HUES48 (cell line): ENCODE data around the gene STIM1.
"Not testable (repeated sequence)": the region's sequence is repeated elsewhere in the genome, so short reads cannot be mapped to it uniquely, and the experiment has no call there.

Source experiments
- H3K27ac ChIP-seq: one replicate; pipeline ENCODE4 v1.7.0; 2013; ENCODE audit warnings: low read depth, low read length, inconsistent platforms
- H3K27me3 ChIP-seq: 2 replicates; pipeline ENCODE4 v1.6.1; 2013; ENCODE audit warnings: mild to moderate bottlenecking, low read length; ENCODE audit not compliant: control insufficient read depth, insufficient read depth
- H3K36me3 ChIP-seq: 2 replicates; pipeline ENCODE4 v1.6.1; 2013; ENCODE audit warnings: low read length; ENCODE audit not compliant: control insufficient read depth, insufficient read depth
- H3K4me1 ChIP-seq: 2 replicates; pipeline ENCODE4 v1.6.1; 2013; ENCODE audit warnings: mild to moderate bottlenecking, low read length; ENCODE audit not compliant: control insufficient read depth, insufficient read depth
- H3K4me3 ChIP-seq: 2 replicates; pipeline ENCODE4 v1.5.1; 2013; ENCODE audit warnings: mild to moderate bottlenecking, low read depth, low read length
- H3K9ac ChIP-seq: 2 replicates; pipeline ENCODE4 v1.6.1; 2013; ENCODE audit warnings: mild to moderate bottlenecking, low read depth, low read length, moderate library complexity
- H3K9me3 ChIP-seq: 2 replicates; pipeline ENCODE4 v1.6.1; 2013; ENCODE audit warnings: low read length; ENCODE audit not compliant: control insufficient read depth, insufficient read depth

The STIM1 gene

GRCh38 chr11:4006946-4007680 is 151.6 kb downstream of the STIM1 start:
- Histone ChIP-seq H3K4me3 (no peak overlapping the region), H3K4me1 (no peaks in the 10 kb centered on the region), H3K27me3 (no peaks in the 10 kb centered on the region), H3K9ac (no peak overlapping the region), H3K27ac (no peak overlapping the region), H3K36me3 (no peaks in the 10 kb centered on the region), H3K9me3 (no peaks in the 10 kb centered on the region)

DNA sequence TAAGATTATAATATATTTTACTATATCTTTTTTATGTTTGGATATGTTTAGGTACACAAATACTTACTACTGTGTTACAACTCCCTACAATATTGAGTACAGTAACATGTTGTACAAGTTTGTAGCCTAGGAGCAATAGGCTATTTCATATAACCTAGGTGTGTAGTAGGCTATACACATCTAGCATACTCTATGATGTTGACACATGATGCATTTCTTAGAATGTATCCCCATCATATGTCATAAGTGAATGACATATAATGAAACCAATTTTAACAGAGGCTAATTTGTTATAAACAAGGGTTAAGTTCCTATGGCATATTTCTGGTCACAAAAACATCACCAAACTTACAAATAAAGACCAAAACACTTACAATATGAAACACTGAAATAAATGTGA is 152.7 kb downstream of the STIM1 start:
- Histone ChIP-seq H3K36me3 (no peaks in the 10 kb centered on the region), H3K27me3 (no peaks in the 10 kb centered on the region), H3K4me3 (no peak overlapping the region), H3K4me1 (no peaks in the 10 kb centered on the region), H3K9ac (no peak overlapping the region), H3K27ac (no peak overlapping the region), H3K9me3 (no peaks in the 10 kb centered on the region)

DNA sequence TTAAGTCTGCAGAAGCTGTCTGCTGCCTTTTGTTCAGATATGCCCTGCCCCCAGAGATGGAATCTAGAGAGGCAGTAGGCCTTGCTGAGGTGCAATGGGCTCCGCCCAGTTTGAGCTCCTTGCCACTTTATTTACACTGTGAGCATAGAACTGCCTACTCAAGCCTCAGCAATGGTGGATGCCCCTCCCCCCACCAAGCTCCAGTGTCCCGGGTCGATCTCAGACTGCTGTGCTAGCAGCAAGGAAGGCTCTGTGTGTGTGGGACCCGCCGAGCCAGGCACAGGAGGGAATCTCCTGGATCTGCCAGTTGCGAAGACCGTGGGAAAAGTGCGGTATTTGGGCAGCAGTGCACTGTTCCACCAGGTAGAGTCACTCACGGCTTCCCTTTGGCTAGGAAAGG is 161.1 kb downstream of the STIM1 start:
- H3K36me3 ChIP-seq, H3K9ac ChIP-seq, H3K27ac ChIP-seq, H3K4me3 ChIP-seq, H3K4me1 ChIP-seq, H3K9me3 ChIP-seq, H3K27me3 ChIP-seq: not testable (repeated sequence)

- Histone ChIP-seq H3K9ac (no peak overlapping the region), H3K9me3 (no peaks in the 10 kb centered on the region), H3K27ac (no peak overlapping the region), H3K27me3 (no peaks in the 10 kb centered on the region), H3K4me3 (no peak overlapping the region), H3K36me3 (no peaks in the 10 kb centered on the region), H3K4me1 (no peaks in the 10 kb centered on the region)
These were observed 161.7 kb downstream of the STIM1 start for GRCh38 chr11:4017129-4017528.

GRCh38 chr11:4018641-4019040 is 163.2 kb downstream of the STIM1 start:
- Histone ChIP-seq H3K9ac (no peak overlapping the region), H3K36me3 (no peaks in the 10 kb centered on the region), H3K4me1 (no peaks in the 10 kb centered on the region), H3K4me3 (no peak overlapping the region), H3K27ac (no peak overlapping the region), H3K9me3 (no peaks in the 10 kb centered on the region), H3K27me3 (no peaks in the 10 kb centered on the region)

GRCh38 chr11:4019891-4020290 is 164.4 kb downstream of the STIM1 start:
- Histone ChIP-seq H3K36me3 (no peaks in the 10 kb centered on the region), H3K9ac (no peak overlapping the region), H3K4me3 (no peak overlapping the region), H3K27me3 (no peaks in the 10 kb centered on the region), H3K4me1 (no peaks in the 10 kb centered on the region), H3K9me3 (no peaks in the 10 kb centered on the region), H3K27ac (no peak overlapping the region)

- Histone ChIP-seq H3K27ac (no peak overlapping the region), H3K36me3 (no peaks in the 10 kb centered on the region), H3K9me3 (no peaks in the 10 kb centered on the region), H3K27me3 (no peaks in the 10 kb centered on the region), H3K9ac (no peak overlapping the region), H3K4me3 (no peak overlapping the region), H3K4me1 (no peaks in the 10 kb centered on the region)
These were observed 167.2 kb downstream of the STIM1 start for GRCh38 chr11:4022669-4023068.

- H3K9me3 ChIP-seq = no peaks in the 10 kb centered on the region
- no peaks in the 10 kb centered on the region for H3K36me3 ChIP-seq
- H3K27ac ChIP-seq = no peak overlapping the region
- no peak overlapping the region for H3K9ac ChIP-seq
- H3K4me1 ChIP-seq = no peaks in the 10 kb centered on the region
- H3K4me3 ChIP-seq = no peak overlapping the region
- H3K27me3 ChIP-seq = no peaks in the 10 kb centered on the region
These were observed 169.9 kb downstream of the STIM1 start for GRCh38 chr11:4025248-4025966.

DNA sequence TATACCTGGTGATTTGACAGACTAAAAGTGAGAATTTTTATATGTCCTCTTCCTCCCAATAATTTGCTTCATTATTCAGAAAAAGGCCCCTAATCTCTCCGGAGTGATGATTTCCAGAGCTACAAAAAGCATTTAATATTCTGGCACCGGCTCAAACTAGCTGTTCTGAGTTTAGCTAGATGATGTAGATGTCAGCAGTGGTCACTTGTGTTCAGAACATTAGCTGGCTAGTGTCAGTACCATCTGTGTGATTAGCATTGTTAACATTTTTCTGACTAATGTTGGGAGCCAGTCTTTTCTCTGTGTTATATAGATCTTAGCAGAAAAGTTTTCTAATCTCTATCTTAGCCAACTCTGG is 170.5 kb downstream of the STIM1 start:
- H3K4me3 ChIP-seq = no peak overlapping the region
- H3K9ac ChIP-seq = no peak overlapping the region
- H3K36me3 ChIP-seq = no peaks in the 10 kb centered on the region
- H3K27ac ChIP-seq = no peak overlapping the region
- no peaks in the 10 kb centered on the region for H3K27me3 ChIP-seq
- no peaks in the 10 kb centered on the region for H3K4me1 ChIP-seq
- no peaks in the 10 kb centered on the region for H3K9me3 ChIP-seq

DNA sequence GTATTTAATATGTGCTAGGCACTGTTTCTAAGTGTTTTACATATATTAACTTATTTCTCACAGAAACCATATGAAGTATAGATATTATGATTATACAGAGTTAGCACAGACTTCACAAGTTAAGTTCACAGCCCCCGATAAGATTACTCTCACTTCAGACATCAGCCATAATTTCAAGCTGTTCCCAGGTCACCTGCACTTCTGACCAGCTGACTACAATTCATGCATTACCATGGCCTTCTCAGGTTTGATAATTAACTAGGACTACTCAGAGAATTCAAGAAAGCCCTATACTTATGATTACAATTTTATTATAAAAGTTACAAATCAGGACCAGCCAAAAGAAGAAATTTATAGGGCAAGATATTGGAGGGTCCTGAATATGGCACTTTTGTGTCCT is 170.9 kb downstream of the STIM1 start:
- H3K36me3 ChIP-seq = no peaks in the 10 kb centered on the region
- no peak overlapping the region for H3K4me3 ChIP-seq
- H3K9me3 ChIP-seq = peaks cover 4% of the 10 kb centered on the region; the same call in 1 of the 2 replicates
- H3K27ac ChIP-seq = no peak overlapping the region
- no peaks in the 10 kb centered on the region for H3K4me1 ChIP-seq
- no peaks in the 10 kb centered on the region for H3K27me3 ChIP-seq
- H3K9ac ChIP-seq = no peak overlapping the region

- no peaks in the 10 kb centered on the region for H3K4me1 ChIP-seq
- H3K27ac ChIP-seq = no peak overlapping the region
- H3K27me3 ChIP-seq = no peaks in the 10 kb centered on the region
These were observed 172.3 kb downstream of the STIM1 start for GRCh38 chr11:4027746-4028145.

More at GRCh38 chr11:4027746-4028145, 172.3 kb downstream of the STIM1 start:
- Histone ChIP-seq H3K4me3 (no peak overlapping the region), H3K9me3 (peaks cover 5% of the 10 kb centered on the region; the same call in 1 of the 2 replicates), H3K36me3 (no peaks in the 10 kb centered on the region), H3K9ac (no peak overlapping the region)
